Stimulated activated CD8-positive, alpha-beta memory T cell treated with anti-CD3 and anti-CD28 coated beads, Interleukin-2, amount 100 ng/mL, for 1 hour (primary cell): ENCODE data around the gene PLXNC1.
A peak's percentile ranks its signal among the peaks of the same experiment; 100 is the strongest.

Source experiments
- DNase-seq, 2 donors: peaks; one replicate each; pipeline ENCODE4 v3.0.0-alpha.2; 2020; ENCODE audit warnings: low read depth in 2 of 2

Gene PLXNC1

GRCh38 chr12:94239332-94239993 lies 91.1 kb downstream of the PLXNC1 start:
- DNase-seq = no peak

GRCh38 chr12:94240171-94240570 lies 91.8 kb downstream of the PLXNC1 start:
- DNase-seq = no peak

GRCh38 chr12:94242901-94243300 lies 94.5 kb downstream of the PLXNC1 start:
- no peak for DNase-seq

- peak; percentile 20 to 21 for DNase-seq
These were observed 96.1 kb downstream of the PLXNC1 start for GRCh38 chr12:94244165-94245133.

GRCh38 chr12:94245631-94246383 lies 97.4 kb downstream of the PLXNC1 start:
- no peak for DNase-seq

GRCh38 chr12:94247246-94247645 lies 98.9 kb downstream of the PLXNC1 start:
- no peak for DNase-seq

- no peak for DNase-seq
These were observed 100.2 kb downstream of the PLXNC1 start for GRCh38 chr12:94248582-94248981.

GRCh38 chr12:94250130-94250529 lies 101.8 kb downstream of the PLXNC1 start:
- DNase-seq = no peak

GRCh38 chr12:94254270-94254669 lies 105.9 kb downstream of the PLXNC1 start:
- DNase-seq = no peak

- no peak for DNase-seq
These were observed 106.6 kb downstream of the PLXNC1 start for GRCh38 chr12:94255006-94255405.

- DNase-seq = no peak
These were observed 107.1 kb downstream of the PLXNC1 start for GRCh38 chr12:94255428-94255827.

- no peak for DNase-seq
These were observed 110.2 kb downstream of the PLXNC1 start for GRCh38 chr12:94258593-94258992.

- DNase-seq = no peak
These were observed 111.6 kb downstream of the PLXNC1 start for GRCh38 chr12:94260017-94260416.

- DNase-seq = no peak
These were observed 112.3 kb downstream of the PLXNC1 start for GRCh38 chr12:94260717-94261116.

- DNase-seq = no peak
These were observed 112.7 kb downstream of the PLXNC1 start for GRCh38 chr12:94261119-94261518.

GRCh38 chr12:94261786-94262185 lies 113.4 kb downstream of the PLXNC1 start:
- DNase-seq = no peak

- DNase-seq = peak; percentile 50 to 51
These were observed 114.0 kb downstream of the PLXNC1 start for GRCh38 chr12:94262228-94263010.

- peak; percentile 18 to 31 for DNase-seq
These were observed 114.8 kb downstream of the PLXNC1 start for GRCh38 chr12:94263011-94263811.

- no peak for DNase-seq
These were observed 115.7 kb downstream of the PLXNC1 start for GRCh38 chr12:94263905-94264561.
